ENCODE data around the gene PP2D1. TPM values are rescaled to one million over a fixed set of nuclear protein-coding genes. Genes with fewer than 3 reads are reported as not detected.

PP2D1 gene
- total RNA-seq, 1 experiment from 2014 or later: not detected

- Histone ChIP-seq H3K27me3 (ENCODE audit: low read length) (no peaks in the 10 kb centered on the region), H3K4me2 (ENCODE audit: low read length) (peak overlapping the region; percentile 78), H3K4me3 (ENCODE audit: low read length) (peak overlapping the region; percentile 40; the same call in 1 of the 2 replicates), H3K27ac (ENCODE audit: low read length) (peak overlapping the region; percentile 87), H3F3A (ENCODE audit: low read length, unreplicated experiment) (no peaks in the 10 kb centered on the region), H4K20me1 (ENCODE audit: low read length) (no peaks in the 10 kb centered on the region), H3K36me3 (ENCODE audit: low read depth, low read length) (no peaks in the 10 kb centered on the region), H3K9me2 (replicated peaks; ENCODE audit: low read length) (no peaks in the 10 kb centered on the region), H3K79me2 (ENCODE audit: low read length) (no peaks in the 10 kb centered on the region), H2AFZ (ENCODE audit: low read length) (no peak overlapping the region), H3K9ac (ENCODE audit: low read length) (peak overlapping the region; percentile 39), H3K4me1 (ENCODE audit: insufficient read depth, low read length) (peaks cover 52% of the 10 kb centered on the region), H3K9me3 (ENCODE audit: low read length) (no peaks in the 10 kb centered on the region)
- intact Hi-C loops (cut with micrococcal nuclease): loop anchor here (1.0 to 5.0 kb wide), 3 partner anchors 10 to 55 kb away; no protein-coding TSS in a partner anchor
- ATAC-seq (peak; percentile 64), DNase-seq (peak; percentile 98)
- CTCF ChIA-PET: no interaction called here
- no peak for TF ChIP-seq EZH2phosphoT487 (IDR thresholded peaks at IDR 0.05; ENCODE audit: borderline replicate concordance, low read length)
- TF ChIP-seq EZH2 (IDR thresholded peaks at IDR 0.05; ENCODE audit: low read length, unreplicated experiment): no peak
- TF ChIP-seq, protein P1, sequence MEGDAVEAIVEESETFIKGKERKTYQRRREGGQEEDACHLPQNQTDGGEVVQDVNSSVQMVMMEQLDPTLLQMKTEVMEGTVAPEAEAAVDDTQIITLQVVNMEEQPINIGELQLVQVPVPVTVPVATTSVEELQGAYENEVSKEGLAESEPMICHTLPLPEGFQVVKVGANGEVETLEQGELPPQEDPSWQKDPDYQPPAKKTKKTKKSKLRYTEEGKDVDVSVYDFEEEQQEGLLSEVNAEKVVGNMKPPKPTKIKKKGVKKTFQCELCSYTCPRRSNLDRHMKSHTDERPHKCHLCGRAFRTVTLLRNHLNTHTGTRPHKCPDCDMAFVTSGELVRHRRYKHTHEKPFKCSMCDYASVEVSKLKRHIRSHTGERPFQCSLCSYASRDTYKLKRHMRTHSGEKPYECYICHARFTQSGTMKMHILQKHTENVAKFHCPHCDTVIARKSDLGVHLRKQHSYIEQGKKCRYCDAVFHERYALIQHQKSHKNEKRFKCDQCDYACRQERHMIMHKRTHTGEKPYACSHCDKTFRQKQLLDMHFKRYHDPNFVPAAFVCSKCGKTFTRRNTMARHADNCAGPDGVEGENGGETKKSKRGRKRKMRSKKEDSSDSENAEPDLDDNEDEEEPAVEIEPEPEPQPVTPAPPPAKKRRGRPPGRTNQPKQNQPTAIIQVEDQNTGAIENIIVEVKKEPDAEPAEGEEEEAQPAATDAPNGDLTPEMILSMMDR (conservative IDR thresholded peaks at IDR 0.05; ENCODE audit: low read depth, low read length): no peak
- no TSS peak for BruUV-seq (replicated peaks)
- POLR2A ChIA-PET (ENCODE audit: unreplicated experiment): interaction anchor here (0.6 kb wide), 1 partner anchor 129 kb away, joined by 3 read pairs; the partner anchor contains the start of gene SGO1
Measured at GRCh38 chr3:20056725-20057611, 44.9 kb upstream of the PP2D1 start.

DNA sequence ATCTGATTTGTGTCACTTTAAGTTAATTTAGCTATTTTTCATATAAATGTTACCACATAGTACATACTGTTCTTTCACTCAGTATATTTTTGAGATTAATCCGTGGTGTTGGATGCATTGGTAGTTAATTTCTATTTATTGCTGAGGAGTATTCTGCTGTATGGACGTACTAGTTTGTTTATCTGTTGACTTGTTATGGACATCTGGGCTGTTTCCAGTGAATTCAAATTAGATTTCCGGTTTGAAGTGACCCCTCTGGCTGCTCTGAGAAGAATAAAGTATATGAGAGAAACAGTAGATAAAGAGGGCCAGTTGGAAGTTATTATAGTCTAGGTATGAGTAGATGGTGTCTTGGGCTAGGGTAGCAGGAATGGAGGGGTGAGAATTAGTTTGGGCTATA, 43.8 kb upstream of the PP2D1 start:
- ATAC-seq: no peak
- Histone ChIP-seq H4K20me1 (ENCODE audit: low read length) (no peaks in the 10 kb centered on the region), H3K9me2 (replicated peaks; ENCODE audit: low read length) (no peaks in the 10 kb centered on the region), H2AFZ (ENCODE audit: low read length) (no peak overlapping the region), H3K79me2 (ENCODE audit: low read length) (no peaks in the 10 kb centered on the region), H3K27ac (ENCODE audit: low read length) (no peak overlapping the region), H3K4me1 (ENCODE audit: insufficient read depth, low read length) (peaks cover 46% of the 10 kb centered on the region), H3K27me3 (ENCODE audit: low read length) (no peaks in the 10 kb centered on the region), H3K4me3 (ENCODE audit: low read length) (no peak overlapping the region), H3F3A (ENCODE audit: low read length, unreplicated experiment) (no peaks in the 10 kb centered on the region), H3K9ac (ENCODE audit: low read length) (no peak overlapping the region), H3K4me2 (ENCODE audit: low read length) (no peak overlapping the region), H3K9me3 (ENCODE audit: low read length) (no peaks in the 10 kb centered on the region), H3K36me3 (ENCODE audit: low read depth, low read length) (no peaks in the 10 kb centered on the region)
- POLR2A ChIA-PET (ENCODE audit: unreplicated experiment): interaction anchor here (0.5 kb wide), 1 partner anchor 277 kb away, joined by 3 read pairs; no protein-coding TSS in a partner anchor
- DNase-seq: no peak
- intact Hi-C loops (cut with micrococcal nuclease): loop anchor here (5.0 kb wide), 1 partner anchor 56 kb away; no protein-coding TSS in a partner anchor
- no TSS peak for BruUV-seq (replicated peaks)
- CTCF ChIA-PET: no interaction called here
- TF ChIP-seq EZH2phosphoT487 (IDR thresholded peaks at IDR 0.05; ENCODE audit: borderline replicate concordance, low read length) (no peak), EZH2 (IDR thresholded peaks at IDR 0.05; ENCODE audit: low read length, unreplicated experiment) (no peak)
- TF ChIP-seq, protein P1 (conservative IDR thresholded peaks at IDR 0.05; ENCODE audit: low read depth, low read length): no peak

Data from PC-3 (cell line).